HG03521 (cell line): ENCODE results near the gene FRS3.
A peak's percentile ranks its signal among the peaks of the same experiment; 100 is the strongest.

Experiments
- ATAC-seq: cut with Tn5 transposase; IDR thresholded peaks from one replicate; pipeline ENCODE4 v1.9.1; 2021; ENCODE audit warnings: mild to moderate bottlenecking, moderate library complexity; ENCODE audit not compliant: unreplicated experiment

The FRS3 gene

DNA sequence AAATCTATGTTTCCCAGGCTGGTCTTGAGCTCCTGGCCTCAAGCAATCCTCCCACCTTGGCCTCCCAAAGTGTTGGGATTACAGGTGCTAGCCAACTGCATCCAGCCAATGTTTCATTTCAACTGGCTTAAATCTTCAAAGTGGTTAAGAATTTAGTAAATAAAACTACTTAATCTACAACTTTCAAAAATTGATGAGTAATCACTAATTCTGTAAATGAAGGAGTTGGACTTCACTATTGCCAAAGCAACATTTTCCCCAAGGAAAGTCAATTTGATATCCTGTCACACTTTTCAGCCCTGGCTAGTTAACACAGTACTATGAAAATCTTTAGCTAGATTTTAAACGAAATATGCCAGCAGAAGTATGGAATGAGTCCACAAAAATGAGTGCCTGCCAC is 11.6 kb upstream of the FRS3 start:
- no peak for ATAC-seq

- no peak for ATAC-seq
Observed at GRCh38 chr6:41790045-41790444, 10.3 kb upstream of the FRS3 start.

- no peak for ATAC-seq
Observed at GRCh38 chr6:41789390-41789724, 9.7 kb upstream of the FRS3 start.

GRCh38 chr6:41787219-41787917 is 7.7 kb upstream of the FRS3 start, which contains the start of gene TOMM6:
Gene TOMM6 (plus strand): TSS chr6:41787694. CDS start chr6:41787698, 4 bp downstream.
- ATAC-seq = peak; percentile 79

GRCh38 chr6:41786451-41787218 is 6.9 kb upstream of the FRS3 start:
- ATAC-seq = peak; percentile 57

DNA sequence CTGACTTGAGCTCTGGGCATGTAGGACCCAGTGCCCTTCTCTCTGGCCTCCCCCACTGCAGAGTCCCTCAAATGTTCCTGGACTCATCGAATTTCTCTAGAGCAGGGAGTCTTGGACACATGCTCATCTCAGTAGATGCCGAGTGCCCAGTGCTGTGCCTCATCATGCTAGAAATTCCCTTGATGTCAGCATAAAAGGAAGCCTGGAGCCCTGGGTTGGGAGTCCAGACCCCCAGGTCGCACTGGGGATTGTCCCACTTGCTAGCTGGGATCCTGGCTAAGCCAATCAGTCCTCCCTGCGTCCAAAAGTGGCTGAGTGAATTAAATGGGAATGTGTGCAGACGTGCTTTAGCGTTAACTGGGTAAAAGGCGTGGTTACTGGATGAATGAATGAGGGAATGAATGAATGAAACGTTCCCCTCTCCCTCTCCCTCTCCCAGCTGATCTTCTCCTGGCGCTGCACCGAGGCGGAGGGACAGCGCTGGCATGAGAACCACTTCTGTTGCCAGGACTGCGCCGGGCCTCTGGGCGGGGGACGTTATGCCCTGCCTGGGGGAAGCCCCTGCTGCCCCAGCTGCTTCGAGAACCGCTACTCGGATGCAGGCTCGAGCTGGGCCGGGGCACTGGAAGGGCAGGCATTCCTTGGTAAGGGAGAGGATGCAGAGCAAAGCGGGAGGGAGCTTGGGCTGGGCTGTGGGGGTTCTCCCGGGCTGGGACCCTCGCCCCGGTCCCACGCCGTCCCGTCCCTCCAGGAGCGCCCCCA is 6.2 kb upstream of the FRS3 start:
- ATAC-seq = no peak

- ATAC-seq = no peak
Observed at GRCh38 chr6:41785254-41785653, 5.6 kb upstream of the FRS3 start.

DNA sequence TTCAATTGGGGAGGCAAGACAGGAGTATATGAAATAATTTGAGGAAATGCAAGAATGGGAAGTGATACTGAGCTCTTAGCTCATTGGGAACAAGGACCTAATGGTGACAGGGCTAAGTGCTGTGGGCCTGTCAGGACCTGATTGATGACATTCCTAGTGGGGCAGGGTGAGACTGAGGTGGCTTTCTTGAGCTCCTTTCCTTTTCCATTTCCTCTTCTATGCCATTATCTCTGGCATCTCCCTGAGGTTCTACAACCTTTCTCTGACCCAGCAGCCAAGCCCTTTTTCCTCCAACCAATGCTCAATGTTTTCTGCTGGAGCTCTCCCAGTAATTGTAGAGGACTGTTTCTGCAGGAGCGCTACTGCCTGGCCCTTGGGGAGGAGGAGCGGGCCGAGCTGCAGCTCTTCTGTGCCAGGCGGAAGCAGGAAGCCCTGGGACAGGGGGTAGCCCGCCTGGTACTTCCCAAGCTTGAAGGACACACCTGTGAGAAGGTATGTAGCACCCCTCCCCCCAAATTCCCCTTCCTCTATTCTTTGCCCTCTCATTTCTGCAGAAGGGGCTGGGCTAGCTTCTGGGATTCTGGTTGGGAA is 5.0 kb upstream of the FRS3 start:
- no peak for ATAC-seq

- ATAC-seq = no peak
Observed at GRCh38 chr6:41783106-41783780, 3.5 kb upstream of the FRS3 start.

DNA sequence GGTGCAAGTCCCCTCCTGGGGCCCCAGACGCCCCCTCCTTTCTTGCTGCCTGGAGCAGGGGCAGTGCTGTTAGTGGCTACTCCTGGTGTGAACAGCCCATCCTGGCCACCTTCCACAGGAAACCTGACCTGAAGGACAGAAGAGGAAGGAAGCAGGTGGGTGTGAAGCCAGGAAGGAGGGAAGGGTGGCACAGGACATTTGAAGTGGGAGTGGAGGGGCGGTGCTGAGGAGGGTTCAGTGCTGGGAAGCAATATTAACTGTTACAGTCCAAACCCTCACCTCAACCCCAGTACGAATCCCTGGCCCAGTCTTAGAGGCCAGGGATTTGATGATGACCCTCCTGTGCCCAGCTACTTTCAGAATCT is 1.6 kb upstream of the FRS3 start:
- no peak for ATAC-seq

- ATAC-seq = no peak
Observed at GRCh38 chr6:41780551-41781365, 1.1 kb upstream of the FRS3 start, which contains the start of gene PRICKLE4. Gene PRICKLE4 (plus strand): TSS chr6:41780782. CDS start chr6:41783474, 2,692 bp downstream.

DNA sequence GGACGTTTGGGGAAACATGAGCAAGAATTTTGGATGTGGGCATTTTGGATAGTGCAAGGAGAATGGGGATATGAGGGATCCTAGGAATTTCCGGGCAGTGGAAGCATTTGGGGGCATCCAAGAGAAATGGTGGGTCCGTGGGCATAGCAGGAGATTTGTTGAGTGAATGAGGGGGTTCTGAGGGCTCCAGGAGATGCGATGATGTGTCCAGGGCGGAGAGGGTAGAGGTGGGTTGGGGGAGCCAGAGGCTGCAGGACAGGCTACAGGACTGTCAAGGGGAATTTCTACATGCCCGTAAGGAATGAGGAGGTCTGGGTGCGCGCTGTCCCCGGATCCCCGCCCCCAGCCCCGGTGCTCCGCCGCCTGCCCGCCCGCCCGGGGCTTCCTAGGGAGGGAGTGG is 364 bp downstream of the FRS3 start:
- peak; percentile 11 for ATAC-seq

GRCh38 chr6:41778895-41779294 is 805 bp downstream of the FRS3 start:
- no peak for ATAC-seq

GRCh38 chr6:41777551-41778285 is 2.0 kb downstream of the FRS3 start:
- ATAC-seq = no peak

GRCh38 chr6:41775293-41775882 is 4.3 kb downstream of the FRS3 start:
- no peak for ATAC-seq

DNA sequence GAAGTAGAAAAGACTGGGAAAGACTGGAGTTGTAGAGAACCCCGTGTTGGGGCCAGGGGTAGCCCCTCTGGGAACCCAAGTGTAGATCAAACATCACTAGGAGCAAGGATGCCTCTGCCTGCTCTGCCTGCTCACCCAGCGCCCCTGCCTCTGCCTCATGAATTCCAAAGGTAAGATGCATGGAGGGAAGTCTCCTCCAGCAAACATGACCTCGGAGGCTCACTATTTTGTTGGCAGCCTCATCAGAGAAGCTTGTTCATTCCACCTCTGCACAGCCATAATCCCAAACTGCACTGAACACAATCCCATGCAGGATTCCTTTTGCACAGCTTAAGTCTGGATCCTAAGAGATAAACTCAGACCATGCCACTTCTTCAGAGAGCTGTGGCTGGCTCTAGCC is 4.9 kb downstream of the FRS3 start:
- ATAC-seq = no peak

DNA sequence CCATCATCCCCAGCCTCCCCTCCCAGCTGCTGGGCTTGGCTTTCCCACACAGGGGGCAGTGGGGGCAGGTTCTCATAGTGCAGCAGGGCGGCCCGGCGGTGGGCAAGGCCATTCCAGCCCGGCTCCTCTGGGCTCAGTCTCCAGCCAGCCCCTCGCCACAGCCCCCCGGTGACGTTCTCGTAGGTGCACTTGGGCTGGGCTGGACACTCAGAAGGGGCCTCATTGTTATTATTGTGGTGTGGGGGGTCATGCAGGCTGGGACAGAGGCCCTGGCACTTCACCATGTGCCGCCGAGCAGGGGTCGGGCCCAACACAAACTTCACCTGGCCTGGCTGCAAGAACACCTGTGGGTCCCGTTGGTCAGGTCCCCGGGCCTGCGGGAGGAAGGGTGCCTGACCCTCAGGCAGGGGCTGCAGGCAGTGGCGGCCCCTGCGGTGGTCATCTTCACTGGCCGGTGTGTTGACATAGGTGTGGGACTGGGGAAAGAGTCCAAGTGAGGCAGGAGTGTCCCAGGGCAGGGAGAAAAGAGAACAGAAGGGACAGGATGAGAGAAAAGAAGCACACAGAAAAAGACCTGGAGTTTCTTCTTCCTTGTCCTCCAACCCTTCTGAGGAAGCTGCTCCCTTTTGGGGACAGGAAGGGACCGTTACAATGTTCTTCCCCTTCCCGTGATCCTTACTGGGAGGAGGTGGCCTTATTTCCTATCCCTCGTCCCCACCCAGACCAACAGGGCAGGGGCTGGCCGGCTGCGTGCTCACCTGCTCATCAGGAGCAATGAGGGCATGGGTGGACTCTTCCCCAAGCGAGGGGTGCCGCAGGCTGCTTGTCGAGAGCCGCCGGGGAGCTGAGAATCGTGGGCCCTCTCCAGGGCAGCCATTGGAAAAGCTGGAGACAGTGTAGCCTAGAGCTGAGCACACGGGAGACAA is 8.4 kb downstream of the FRS3 start:
- no peak for ATAC-seq
